Measurements from ENCODE around the gene EPHB3. TPM values are rescaled to one million over a fixed set of nuclear protein-coding genes. Genes with fewer than 3 reads are reported as not detected.

The EPHB3 gene
- total RNA-seq, 2 donors from 2014 or later = 0.35 TPM; not detected in 1

DNA sequence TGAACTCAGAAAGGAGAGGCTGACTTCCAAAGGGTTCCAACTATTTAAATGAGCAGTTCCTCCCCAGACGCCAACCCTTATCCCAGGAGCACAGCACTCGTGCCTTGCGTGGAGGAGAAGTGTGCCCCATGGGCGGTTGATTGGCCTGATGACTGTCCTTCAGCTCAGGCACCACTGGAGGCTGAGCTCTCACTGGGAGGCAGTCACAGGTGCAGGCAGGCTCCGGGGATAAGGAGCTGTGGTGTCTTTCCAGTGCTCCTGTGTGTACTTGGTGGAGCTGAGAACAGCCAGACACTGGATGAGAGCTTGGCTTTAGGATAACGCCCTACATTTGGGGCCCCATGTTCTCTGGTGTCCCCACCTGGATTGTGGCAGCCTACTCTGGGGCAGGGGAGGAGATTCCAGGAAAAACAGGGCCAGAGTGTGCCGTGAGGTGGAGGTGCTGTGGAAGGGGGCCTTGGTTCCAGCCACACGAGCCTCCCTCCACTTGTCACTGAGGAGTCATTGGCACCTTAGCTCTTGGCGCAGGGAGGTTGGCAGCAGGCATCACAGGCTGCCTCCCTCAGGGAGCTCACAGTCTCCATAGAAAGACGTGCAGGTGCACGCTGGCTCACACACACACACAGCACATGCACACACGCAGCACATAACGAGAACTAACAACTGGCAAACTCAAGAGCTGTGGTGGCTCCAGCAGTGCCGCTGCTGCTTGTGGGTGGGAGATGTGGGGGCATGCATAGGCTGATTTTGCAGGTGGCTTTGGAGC lies 22.7 kb upstream of the EPHB3 start:
- Mint-ChIP-seq H3K27ac (no peak overlapping the region), H3K4me3 (no peak overlapping the region), H3K4me1 (peaks cover 11% of the 10 kb centered on the region), H3K36me3 (ENCODE audit: low read depth) (no peaks in the 10 kb centered on the region), H3K27me3 (peaks cover 37% of the 10 kb centered on the region)
- no peak for ATAC-seq
- H3K9me3 ChIP-seq (ENCODE audit: control insufficient read depth, low read length, poor library complexity, severe bottlenecking) = no peaks in the 10 kb centered on the region
- no peak for DNase-seq

DNA sequence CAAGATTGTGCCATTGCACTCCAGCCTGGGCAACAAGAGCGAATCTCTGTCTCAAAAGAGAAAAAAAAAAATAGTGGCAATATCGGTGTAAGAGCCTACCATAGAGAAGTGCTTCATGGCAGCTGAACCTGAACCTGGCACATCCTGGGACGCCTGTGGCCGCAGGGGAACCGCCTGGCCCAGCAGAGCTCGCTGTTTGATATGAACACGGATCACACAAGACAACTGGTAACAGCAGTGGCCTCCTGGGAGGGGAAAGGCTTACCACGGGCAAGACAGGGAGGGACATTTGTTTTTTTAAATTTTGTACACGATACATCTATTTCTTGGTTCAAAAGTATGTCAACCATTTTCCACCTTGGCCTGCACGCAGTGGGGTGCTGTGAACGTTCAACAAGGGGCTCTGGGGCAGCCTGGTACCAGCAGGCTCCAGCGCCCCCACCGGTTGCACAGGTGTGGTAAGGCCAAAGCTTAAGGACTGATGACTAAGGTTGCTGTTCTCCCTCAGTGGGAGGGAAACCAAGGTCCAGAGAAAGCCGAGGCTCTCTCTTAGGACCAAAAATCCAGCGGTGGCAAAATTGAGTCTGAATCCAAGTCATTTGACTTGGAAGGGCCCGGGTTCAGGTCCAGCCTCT lies 21.7 kb upstream of the EPHB3 start:
- no peak overlapping the region for H3K27ac Mint-ChIP-seq
- no peak for DNase-seq

GRCh38 chr3:184540777-184541681 lies 20.6 kb upstream of the EPHB3 start:
- Mint-ChIP-seq H3K4me1 (peaks cover 16% of the 10 kb centered on the region), H3K27ac (no peak overlapping the region), H3K36me3 (ENCODE audit: low read depth) (no peaks in the 10 kb centered on the region), H3K27me3 (peaks cover 39% of the 10 kb centered on the region), H3K4me3 (peak overlapping the region; percentile 66)
- ATAC-seq (peak; percentile 73), DNase-seq (peak; percentile 51 to 68 (median 57))
- no peaks in the 10 kb centered on the region for H3K9me3 ChIP-seq (ENCODE audit: control insufficient read depth, low read length, poor library complexity, severe bottlenecking)

More for the DNA sequence above, 21.7 kb upstream of the EPHB3 start:
- Mint-ChIP-seq H3K4me1 (peaks cover 14% of the 10 kb centered on the region), H3K36me3 (ENCODE audit: low read depth) (no peaks in the 10 kb centered on the region), H3K4me3 (no peak overlapping the region), H3K27me3 (peaks cover 39% of the 10 kb centered on the region)
- ATAC-seq = no peak
- no peaks in the 10 kb centered on the region for H3K9me3 ChIP-seq (ENCODE audit: control insufficient read depth, low read length, poor library complexity, severe bottlenecking)

GRCh38 chr3:184541886-184542562 lies 19.6 kb upstream of the EPHB3 start:
- H3K27me3 Mint-ChIP-seq = peaks cover 39% of the 10 kb centered on the region
- H3K27ac Mint-ChIP-seq = no peak overlapping the region
- peaks cover 16% of the 10 kb centered on the region for H3K4me1 Mint-ChIP-seq
- H3K36me3 Mint-ChIP-seq (ENCODE audit: low read depth) = no peaks in the 10 kb centered on the region
- ATAC-seq (no peak), DNase-seq (no peak)
- H3K9me3 ChIP-seq (ENCODE audit: control insufficient read depth, low read length, poor library complexity, severe bottlenecking) = no peaks in the 10 kb centered on the region
- peak overlapping the region; percentile 45 for H3K4me3 Mint-ChIP-seq

- no peaks in the 10 kb centered on the region for H3K9me3 ChIP-seq (ENCODE audit: control insufficient read depth, low read length, poor library complexity, severe bottlenecking)
- Mint-ChIP-seq H3K27me3 (peaks cover 39% of the 10 kb centered on the region), H3K27ac (no peak overlapping the region), H3K36me3 (ENCODE audit: low read depth) (no peaks in the 10 kb centered on the region), H3K4me3 (no peak overlapping the region), H3K4me1 (peaks cover 16% of the 10 kb centered on the region)
- DNase-seq (no peak), ATAC-seq (no peak)
Measured at GRCh38 chr3:184542577-184542976, 19.0 kb upstream of the EPHB3 start.

- H3K4me3 Mint-ChIP-seq = no peak overlapping the region
- DNase-seq = no peak
- peaks cover 37% of the 10 kb centered on the region for H3K27me3 Mint-ChIP-seq
- no peak for ATAC-seq
- H3K9me3 ChIP-seq (ENCODE audit: control insufficient read depth, low read length, poor library complexity, severe bottlenecking) = no peaks in the 10 kb centered on the region
- no peak overlapping the region for H3K27ac Mint-ChIP-seq
- H3K36me3 Mint-ChIP-seq (ENCODE audit: low read depth) = no peaks in the 10 kb centered on the region
- H3K4me1 Mint-ChIP-seq = peaks cover 16% of the 10 kb centered on the region
Measured at GRCh38 chr3:184543256-184543655, 18.3 kb upstream of the EPHB3 start.

DNA sequence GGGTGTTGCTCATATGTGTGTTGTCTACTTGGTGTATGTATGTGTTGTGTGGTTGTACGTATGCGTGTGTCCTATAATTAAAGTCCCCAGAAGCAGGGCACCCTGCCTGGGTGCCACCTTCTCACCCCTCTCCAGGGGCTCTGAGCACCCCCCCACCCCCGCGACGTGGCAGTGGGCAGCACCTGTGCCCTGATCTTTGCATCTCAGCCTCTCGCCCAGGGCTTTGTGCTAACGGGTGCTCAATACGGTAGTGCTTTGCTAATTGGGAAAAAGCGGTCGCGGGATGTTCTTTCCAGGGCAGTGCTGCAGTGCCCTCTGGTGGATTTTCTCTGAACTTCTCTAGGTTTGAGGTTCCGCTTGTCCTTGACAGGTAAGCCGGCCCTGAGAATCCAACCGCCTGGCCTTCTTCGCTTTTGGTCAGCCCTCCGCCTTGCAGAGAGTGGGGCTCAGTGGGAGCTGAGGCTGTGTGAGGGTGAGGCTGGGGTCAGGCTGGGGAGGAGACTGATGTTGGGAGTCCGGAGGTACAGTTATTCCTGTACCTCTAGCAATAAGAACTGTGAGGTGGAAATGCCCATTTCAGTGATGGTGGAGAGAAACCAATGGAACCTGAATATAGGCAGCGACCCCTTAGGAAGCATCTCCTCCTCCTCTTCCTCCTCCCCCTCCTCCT lies 17.6 kb upstream of the EPHB3 start:
- Mint-ChIP-seq H3K27me3 (peaks cover 29% of the 10 kb centered on the region), H3K27ac (no peak overlapping the region), H3K4me1 (peaks cover 16% of the 10 kb centered on the region), H3K36me3 (ENCODE audit: low read depth) (no peaks in the 10 kb centered on the region), H3K4me3 (peak overlapping the region; percentile 28)
- ATAC-seq = peak; percentile 84
- H3K9me3 ChIP-seq (ENCODE audit: control insufficient read depth, low read length, poor library complexity, severe bottlenecking) = no peaks in the 10 kb centered on the region
- DNase-seq = peak; percentile 26 to 61 (median 41)

GRCh38 chr3:184544513-184544861 lies 17.1 kb upstream of the EPHB3 start:
- Mint-ChIP-seq H3K36me3 (ENCODE audit: low read depth) (no peaks in the 10 kb centered on the region), H3K27ac (no peak overlapping the region), H3K27me3 (peaks cover 24% of the 10 kb centered on the region), H3K4me1 (peaks cover 16% of the 10 kb centered on the region), H3K4me3 (no peak overlapping the region)
- no peak for ATAC-seq
- H3K9me3 ChIP-seq (ENCODE audit: control insufficient read depth, low read length, poor library complexity, severe bottlenecking) = no peaks in the 10 kb centered on the region
- no peak for DNase-seq

- Mint-ChIP-seq H3K27ac (no peak overlapping the region), H3K36me3 (ENCODE audit: low read depth) (no peaks in the 10 kb centered on the region), H3K27me3 (peaks cover 16% of the 10 kb centered on the region), H3K4me3 (no peak overlapping the region), H3K4me1 (peaks cover 16% of the 10 kb centered on the region)
- no peaks in the 10 kb centered on the region for H3K9me3 ChIP-seq (ENCODE audit: control insufficient read depth, low read length, poor library complexity, severe bottlenecking)
- DNase-seq (no peak), ATAC-seq (no peak)
Measured at GRCh38 chr3:184545769-184546168, 15.8 kb upstream of the EPHB3 start.

DNA sequence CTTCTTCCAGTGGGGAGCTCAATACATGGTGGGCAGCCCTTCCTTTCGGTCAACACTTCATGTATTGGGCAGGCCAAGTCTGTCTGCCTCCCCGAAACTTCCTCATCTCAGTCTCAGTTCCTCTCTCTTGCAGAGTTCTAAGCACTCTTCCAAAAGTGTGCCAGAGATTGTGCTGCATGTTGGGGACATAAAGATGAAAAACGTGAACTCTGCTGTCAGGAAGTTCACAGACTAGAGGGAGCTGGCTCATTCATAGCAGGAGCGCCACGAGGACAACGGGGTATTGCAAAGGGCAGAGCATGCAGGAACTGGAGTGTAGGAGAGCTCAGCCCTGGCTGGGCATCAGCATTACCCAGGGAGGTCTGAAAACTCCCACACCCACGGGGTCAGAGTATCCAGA lies 15.3 kb upstream of the EPHB3 start:
- Mint-ChIP-seq H3K27me3 (peaks cover 12% of the 10 kb centered on the region), H3K36me3 (ENCODE audit: low read depth) (no peaks in the 10 kb centered on the region), H3K4me1 (peaks cover 14% of the 10 kb centered on the region), H3K27ac (no peak overlapping the region), H3K4me3 (no peak overlapping the region)
- H3K9me3 ChIP-seq (ENCODE audit: control insufficient read depth, low read length, poor library complexity, severe bottlenecking) = no peaks in the 10 kb centered on the region
- DNase-seq (no peak), ATAC-seq (peak; percentile 16)

DNA sequence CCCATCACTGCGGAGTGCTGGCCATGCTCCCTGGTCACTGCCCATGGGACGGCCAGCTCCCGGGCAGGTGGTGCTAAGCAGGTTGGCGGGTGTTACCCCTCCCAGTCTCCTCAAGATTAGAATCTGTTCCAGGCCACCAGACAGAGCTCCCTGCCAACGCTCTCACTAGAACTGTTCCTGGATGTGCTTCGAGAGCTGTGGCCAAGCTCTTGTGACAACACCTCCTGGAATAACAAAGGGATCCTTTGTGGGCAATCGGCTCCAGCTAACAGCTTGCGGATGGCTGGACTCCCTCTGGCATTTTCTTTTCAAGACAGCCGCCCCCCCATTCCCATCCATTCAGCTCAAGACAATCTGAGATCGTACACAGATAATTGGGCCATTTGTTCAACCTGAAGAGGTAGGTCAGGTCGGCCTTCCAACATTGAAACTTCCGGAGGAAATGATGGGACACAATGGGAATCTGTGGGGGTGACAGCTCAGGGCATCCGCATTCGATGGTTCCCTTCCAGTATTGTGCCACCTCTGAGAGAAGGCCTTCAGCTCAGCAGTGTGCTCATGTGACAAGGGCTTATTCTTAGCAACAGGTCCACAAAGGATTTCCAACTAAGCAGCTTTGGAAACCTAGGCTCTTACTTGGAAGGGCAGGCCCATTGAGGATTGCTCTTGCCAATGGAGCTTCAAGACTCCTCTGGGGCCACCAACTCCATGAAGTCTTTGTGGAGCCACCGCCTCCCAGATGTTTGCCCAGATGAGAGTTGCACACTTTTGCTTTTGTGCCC lies 11.6 kb upstream of the EPHB3 start:
- Mint-ChIP-seq H3K36me3 (ENCODE audit: low read depth) (peaks cover 2% of the 10 kb centered on the region), H3K4me1 (peaks cover 9% of the 10 kb centered on the region), H3K27me3 (peaks cover 25% of the 10 kb centered on the region), H3K4me3 (no peak overlapping the region), H3K27ac (no peak overlapping the region)
- DNase-seq (no peak), ATAC-seq (no peak)
- H3K9me3 ChIP-seq (ENCODE audit: control insufficient read depth, low read length, poor library complexity, severe bottlenecking) = no peaks in the 10 kb centered on the region

GRCh38 chr3:184551103-184551502 lies 10.5 kb upstream of the EPHB3 start:
- no peak for DNase-seq
- no peaks in the 10 kb centered on the region for H3K9me3 ChIP-seq (ENCODE audit: control insufficient read depth, low read length, poor library complexity, severe bottlenecking)
- Mint-ChIP-seq H3K4me3 (no peak overlapping the region), H3K27me3 (peaks cover 28% of the 10 kb centered on the region), H3K27ac (peak overlapping the region; percentile 80), H3K36me3 (ENCODE audit: low read depth) (peaks cover 2% of the 10 kb centered on the region), H3K4me1 (peaks cover 10% of the 10 kb centered on the region)
- ATAC-seq = no peak

Data from T-helper 17 cell (primary cell).